HG03108 (cell line): ENCODE measurements around the gene AQP5.

Source experiments
- ATAC-seq: cut with Tn5 transposase; IDR thresholded peaks from one replicate; pipeline ENCODE4 v1.9.1; 2021; ENCODE audit warnings: moderate library complexity; ENCODE audit not compliant: unreplicated experiment

AQP5 gene

DNA sequence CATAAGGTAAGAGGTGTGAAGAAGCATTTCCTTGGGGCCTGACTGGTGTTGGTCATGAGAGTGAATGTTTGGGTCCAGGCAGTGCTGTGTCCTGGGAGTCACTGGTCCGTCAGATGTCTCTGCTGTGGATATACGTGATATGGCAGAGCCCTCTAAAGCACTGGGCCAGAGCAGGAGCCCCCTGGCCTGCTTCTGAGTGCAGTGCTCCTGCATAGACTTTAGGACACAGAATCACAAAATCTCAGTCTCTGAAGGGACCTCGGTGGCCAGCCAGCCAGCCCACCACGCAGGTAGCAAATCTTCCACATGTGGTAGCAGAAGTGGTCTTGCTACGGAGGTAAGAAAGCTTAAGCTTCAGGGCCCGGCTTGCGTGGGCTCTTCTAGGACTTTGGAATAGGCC lies 29.6 kb upstream of the AQP5 start:
- no peak for ATAC-seq

DNA sequence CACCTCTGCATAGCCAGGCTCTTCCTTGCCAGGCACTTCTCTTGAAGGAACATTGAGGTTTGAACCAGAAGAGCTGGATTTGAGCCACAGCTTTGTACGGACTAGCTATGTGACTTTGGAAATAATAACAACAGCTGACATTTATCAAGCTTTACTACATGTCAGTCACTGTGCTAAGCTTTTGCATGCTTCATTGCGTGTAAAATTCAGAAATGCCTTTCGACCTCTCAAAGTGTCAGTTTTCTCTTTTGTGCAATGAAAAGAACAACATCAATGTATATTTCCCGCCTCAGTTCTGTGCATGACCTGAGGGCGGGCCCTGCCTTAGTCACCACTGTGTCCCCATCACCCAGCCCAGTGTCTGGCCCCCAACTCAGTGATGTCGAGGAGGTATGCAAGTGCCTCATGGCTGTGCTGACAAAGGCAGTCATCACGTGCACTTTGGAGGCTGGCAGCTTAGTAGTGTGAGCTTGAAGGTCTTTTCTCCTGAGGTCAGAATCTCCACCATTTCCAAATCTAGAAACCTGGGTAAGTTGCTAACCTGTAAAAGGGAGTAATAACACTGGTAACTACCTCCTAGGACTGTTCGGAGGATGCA lies 29.0 kb upstream of the AQP5 start:
- no peak for ATAC-seq

DNA sequence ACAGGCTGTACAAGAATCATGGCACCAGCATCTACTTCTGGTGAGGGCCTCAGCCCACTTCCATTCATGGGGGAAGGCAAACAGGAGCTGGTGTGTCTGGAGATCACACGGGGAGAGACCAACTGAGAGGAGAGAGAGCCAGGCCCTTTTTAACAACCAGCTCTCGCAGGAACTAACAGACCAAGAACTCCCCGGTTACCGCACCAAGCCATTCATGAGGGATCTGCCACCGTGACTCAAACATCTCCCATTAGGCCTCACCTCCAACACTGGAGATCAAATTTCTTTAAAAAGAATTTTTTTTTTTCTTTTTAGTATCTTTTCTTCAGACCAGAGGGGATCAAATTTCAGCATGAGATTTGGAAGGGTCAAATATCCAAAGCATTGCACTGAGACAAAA lies 27.9 kb upstream of the AQP5 start:
- ATAC-seq: no peak

DNA sequence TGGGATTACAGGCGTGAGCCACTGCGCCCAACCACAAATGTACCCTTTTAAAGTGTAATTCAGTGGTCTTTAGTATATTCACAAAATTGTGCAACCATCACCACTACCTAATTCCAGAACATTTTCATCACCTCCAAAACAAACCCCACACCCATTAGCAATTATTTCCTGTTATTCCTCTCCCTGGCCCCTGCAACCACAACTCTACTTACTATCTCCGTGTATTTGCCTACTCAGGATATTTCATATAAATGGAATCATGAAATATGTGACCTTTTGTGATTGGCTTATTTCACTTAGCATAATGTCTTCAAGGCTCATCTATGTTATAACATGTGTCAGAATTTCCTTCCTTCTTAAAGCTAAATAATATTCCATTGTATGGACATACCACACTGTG lies 27.2 kb upstream of the AQP5 start:
- ATAC-seq: no peak

DNA sequence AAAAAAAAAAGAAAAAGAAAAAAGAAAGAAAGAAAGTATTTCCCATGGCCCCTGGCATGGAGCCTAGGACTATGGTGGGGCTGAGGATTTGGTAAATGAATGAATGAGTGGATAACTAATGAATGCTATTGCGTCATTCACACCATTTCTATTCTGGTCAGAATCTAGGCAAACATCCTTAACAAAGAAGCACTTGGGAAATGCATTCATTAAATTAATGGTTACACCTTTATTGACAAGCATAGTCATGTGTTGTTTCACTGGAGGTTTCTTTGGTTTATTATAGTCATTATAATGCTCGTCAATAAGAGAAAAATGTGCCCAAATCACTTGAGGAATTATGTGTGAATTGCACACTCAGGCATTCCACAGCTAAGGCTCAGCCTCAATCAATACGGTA lies 24.7 kb upstream of the AQP5 start:
- ATAC-seq: no peak

DNA sequence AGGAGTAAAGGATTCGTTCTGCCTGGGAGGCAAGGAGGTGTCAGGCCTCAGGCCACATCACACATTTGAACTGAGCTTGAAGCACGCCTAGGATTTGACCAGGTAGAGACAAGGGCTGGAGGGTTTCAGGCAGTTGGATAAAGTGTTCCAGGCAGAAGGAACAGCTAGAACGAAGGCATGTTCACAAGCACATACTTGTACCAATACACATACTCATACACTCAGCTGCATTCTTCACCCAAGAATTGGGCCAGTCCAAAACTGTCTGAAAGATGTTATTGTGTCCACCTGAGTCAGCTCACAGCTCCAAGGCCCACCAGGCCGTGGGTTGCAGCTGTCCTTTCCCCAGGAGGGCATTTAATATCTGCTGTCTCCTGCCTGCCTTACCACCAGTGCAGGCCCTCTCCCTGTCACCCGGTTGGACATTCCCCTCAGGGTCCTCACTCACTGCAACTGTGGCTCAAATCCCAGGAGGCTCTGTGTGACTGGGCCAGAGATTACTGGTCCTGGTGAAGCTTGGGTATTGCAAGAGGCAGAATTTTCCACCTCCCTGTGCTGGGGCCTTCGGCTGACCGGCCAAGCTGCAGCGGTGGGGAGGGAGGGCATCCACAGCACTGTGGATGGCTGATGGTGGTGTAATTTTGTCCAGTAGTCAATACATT lies 23.9 kb upstream of the AQP5 start:
- no peak for ATAC-seq

DNA sequence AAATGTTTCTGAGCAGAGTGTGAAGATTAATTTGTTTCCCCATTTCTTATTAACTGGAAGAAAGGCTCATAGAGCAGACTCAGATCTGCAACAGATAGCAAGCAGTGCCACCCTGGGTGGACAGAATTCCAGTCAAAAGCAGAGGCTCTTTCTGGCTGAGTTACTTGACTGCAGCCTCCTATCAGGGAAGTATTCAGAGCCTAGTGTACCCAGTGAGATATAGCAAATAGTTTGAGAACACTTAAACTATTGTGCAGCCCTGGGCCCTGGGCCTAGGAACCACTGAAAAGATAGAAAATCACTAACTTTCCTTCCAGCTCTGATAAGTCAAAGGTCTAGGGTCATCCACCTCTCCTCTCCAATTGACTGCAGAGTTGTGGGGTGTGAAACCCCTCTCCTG lies 22.4 kb upstream of the AQP5 start:
- no peak for ATAC-seq

DNA sequence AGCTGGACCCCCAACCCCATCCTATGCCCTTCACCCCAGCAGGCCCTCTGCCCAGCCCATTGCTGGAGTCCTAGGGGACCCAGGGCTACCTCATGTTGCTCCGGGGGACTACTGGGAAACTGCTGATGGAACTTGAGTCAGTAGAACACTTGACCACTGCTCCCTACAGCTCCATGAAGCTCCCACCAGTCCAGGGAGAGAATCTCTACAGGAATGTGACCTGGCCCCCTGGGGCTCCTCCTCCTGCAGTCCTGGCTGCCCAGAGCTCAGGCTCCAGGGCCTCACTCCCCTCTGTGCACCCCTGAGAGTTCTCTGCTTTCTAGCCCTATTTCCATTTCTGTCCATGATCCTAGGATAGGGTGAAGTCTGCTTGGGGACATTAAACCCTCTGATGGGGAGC lies 22.0 kb upstream of the AQP5 start:
- no peak for ATAC-seq

DNA sequence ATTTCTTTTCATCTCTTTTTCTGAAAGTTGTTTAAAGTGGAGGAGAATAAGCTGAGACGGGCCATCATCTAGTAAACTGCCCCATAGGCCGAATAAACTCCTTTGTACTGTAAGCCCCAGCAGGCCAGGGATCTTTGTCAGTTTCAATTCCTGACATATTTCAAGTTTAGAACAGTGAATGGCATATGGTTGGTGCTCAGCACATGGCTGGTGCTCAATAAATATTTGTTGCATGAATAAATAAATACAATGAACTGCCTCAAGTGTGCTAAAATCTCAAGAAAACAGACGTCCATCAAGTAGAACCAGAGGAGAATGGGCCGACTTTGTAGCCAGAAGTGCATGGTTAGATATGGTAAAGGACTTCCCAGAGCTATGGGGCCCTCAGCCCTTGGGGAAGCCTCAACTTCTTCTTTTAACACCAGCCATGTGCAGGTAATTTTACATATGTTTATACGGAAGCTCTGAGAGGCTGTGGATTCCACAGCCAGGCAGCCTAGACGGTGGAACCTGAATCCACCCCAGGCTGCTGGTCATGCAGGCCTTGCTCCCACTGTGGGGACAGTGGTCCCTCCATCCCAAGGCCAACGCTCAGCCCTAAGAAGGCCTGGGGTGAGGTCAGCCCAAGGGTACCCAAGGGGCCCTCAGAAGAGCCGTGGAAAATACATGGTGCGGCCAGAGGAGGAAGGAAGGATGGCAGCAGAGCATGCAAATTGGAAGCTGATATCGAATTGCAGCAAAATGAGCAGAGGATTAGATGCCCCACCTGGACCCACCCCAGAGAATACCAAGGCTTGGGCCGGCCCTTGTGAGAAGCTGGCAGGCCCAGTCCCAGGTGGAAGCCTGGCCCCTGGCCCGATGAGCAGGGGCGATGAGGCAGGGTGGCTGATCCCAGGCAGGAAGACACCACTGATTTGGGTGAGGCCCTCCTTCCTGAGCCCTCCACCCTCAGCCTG lies 19.8 kb upstream of the AQP5 start:
- no peak for ATAC-seq

DNA sequence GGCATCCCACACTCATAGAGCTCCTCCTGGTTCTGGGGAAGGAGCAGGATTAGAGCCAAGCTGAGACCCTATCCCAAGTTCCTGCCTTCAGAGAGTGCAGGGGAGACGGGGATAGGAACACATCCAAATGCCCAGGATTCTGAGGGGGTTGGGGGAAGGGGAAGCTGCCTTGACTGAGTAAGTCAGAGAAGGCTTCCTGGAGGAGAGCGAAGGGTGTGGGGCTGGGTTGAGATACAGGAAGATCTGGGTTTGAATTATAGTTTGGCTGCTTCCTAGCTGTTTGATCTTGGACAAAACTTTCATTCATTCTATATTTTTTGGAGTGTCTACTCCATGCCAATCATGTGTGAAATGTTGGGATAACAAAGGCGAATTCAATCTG lies 19.2 kb upstream of the AQP5 start:
- no peak for ATAC-seq

DNA sequence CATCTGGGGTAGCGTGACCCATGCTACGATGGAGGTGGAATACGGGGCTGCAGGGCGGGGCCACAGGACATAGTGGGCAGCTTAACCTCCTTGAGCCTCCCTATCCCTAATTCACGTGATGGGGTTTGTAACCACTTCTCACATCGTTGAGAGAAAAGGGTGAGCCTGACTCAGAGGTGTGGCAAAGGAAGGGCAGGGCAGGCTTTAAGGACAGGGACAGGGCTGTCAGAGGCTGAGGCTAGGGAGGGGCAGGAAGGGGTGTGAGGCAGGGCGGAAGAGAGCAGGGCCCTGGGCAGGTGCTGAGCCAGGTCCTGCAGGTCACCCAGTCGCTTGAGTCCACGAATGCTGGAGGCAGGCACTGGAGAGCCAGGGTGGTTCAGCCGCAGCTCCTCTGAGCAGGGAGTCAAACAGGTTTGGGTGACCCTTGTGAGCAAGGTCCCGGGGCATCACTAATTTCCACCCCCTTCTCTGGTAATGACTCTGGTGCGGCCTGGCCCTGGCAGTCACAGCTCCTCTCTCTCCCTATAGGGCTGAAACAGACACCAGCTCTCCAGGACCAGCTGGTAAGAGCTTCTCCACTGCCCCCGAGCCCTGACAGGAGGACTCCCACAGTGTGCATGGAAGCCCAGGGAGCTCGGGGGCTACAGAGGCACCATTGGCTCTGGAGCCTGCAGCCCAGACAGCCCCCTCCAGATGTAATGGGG lies 18.6 kb upstream of the AQP5 start:
- ATAC-seq: no peak

DNA sequence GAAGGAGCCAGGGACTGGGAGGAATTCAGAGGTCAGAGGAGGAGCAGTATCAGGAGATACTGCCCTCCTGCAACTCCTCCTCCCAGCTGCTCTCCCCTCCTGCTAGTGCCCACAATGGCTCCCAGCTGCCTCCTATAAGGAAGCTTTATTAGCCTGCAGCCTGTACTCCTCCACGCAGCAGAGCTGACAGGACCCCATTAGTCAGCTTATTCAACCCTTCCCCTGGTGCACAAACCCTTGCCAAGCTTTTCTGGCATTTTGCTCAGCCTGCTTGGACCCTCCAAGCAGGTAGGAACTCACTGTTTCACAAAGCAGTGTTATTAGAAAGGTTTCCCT lies 18.1 kb upstream of the AQP5 start:
- no peak for ATAC-seq

DNA sequence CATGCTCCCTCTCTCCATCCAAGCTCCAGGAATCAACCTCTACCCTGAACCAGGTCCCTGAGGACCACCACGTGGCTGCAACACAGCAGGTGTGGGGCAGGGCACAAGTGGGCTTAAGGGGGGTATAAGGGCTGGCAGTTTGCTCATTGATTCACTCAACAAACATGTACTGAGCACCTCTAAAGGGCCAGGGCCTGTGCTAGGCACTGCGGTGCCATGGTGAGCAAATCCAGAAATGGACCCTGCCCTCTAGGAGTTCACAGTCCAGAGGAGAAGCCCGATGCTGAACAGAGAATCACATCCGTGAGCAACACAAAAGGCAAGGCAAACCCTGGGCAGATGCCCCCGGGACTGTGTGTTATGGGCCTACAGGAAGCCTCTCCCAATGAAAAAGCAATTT lies 17.6 kb upstream of the AQP5 start:
- ATAC-seq: no peak

DNA sequence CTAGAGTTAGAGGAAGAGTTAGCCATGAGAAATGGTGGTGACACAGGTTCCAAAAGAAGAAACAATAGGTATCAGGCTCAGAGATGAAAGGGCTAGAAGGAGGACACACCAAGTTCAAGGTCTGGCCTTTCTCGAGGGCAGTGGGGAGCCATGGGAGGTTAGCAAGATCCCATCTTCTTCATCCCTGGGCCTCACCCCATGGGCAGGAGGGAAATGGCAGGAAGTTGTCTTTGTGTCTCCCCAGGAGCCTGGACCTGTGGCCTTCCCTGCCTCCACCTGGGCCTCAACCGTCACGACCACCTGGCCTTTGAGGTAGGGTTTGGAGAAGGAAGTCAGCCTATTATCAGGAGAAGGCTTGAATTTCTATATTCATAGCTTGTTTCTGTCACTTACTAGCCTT lies 17.0 kb upstream of the AQP5 start:
- ATAC-seq: no peak

DNA sequence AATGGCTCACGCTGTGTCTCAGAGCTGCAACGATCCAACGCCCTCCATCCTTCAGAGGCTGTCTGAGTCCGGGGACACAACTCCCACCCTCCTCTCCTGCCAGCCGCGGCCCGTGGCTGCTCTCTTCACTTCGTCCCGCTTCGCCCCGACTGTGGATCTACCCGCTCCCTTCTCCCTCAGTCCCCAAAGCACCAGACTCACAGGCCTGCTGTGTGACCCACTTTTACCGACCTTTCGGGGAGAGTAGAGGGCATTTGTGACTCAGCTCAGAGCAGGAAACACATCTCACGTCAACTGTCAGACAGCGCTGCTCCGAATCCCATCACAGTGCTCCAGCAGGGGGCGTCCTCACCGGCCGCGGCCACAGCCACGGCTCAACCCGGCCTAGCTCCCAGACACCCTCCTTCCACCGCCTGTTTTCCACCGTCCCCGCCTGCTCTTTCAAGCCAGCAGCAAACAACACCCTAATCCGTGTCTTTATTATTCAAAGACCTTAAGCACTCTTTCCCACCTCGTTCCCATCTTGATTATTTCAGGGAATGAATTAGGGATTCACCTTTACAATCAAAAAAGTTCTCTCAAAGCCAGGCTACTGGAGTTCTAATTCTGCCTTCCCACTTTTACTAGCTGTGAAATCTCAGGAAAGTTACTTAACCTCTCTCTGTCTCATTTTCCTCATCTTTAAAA lies 16.1 kb upstream of the AQP5 start:
- ATAC-seq: peak; percentile 87

DNA sequence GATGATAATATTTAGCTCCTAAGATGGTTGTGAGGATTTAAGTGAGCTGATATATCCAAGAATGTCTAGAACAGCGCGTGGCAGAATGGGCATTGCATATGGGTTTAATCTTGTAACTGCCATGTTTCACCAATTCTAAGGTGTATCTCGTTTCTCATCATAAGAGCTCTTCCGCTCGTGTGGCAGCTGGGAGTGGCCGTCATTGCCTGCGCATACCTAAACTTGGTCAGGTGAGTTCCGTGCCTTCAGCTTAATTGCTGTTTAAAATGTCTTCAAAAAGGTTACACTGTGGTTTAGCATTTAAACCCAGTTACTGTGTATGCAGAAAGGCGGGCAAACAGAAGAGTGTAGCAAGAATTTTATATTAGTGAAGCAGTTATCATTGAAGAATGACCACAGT lies 15.6 kb upstream of the AQP5 start:
- no peak for ATAC-seq

DNA sequence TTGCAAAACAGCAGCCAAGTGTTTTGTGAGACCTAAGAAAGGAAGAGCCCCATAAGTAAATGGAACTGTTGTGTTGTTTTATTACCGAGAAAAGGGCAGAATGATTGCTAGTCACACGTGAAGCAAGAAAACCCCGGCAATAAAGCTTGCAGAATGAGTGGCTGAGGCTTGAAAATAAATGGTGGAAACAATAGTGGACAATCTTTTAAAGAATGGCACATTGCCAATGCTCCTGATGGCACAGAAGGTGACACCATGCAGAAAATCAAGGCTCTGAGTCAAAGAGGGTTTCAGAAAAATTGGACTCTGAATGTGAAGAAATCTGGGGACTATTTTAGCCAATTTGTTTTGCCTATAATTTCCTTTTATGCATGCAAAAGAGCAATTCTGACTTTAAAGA lies 15.2 kb upstream of the AQP5 start:
- ATAC-seq: no peak

DNA sequence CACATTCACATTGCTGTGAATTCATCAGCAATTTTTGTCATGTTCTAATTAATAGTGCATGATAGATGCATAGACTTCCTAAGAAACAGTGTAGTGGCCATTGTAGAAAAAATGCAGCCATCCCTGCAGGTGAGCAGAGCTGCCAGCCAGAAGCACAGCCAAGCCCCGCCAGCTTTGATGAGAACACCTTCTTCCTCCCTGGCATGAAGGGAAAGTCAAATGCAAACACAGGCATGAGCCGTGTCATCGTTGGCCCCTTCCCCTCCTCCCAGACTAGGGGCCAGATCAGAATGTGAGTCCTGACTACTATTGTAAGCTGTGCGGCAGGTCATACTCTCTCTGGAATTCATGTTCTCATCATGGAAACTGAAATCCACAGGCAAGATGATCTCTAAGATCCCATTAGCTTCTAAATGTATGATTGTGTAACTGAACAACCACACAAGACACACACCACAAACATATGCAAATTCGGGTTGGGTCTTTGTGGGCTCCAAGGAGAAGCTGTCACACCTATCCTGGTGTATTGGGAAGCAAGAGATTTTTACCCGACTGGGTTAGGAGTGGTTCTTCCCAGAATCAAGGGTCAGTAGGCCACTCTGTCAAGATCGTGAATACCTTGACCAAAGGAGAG lies 14.0 kb upstream of the AQP5 start:
- ATAC-seq: no peak

DNA sequence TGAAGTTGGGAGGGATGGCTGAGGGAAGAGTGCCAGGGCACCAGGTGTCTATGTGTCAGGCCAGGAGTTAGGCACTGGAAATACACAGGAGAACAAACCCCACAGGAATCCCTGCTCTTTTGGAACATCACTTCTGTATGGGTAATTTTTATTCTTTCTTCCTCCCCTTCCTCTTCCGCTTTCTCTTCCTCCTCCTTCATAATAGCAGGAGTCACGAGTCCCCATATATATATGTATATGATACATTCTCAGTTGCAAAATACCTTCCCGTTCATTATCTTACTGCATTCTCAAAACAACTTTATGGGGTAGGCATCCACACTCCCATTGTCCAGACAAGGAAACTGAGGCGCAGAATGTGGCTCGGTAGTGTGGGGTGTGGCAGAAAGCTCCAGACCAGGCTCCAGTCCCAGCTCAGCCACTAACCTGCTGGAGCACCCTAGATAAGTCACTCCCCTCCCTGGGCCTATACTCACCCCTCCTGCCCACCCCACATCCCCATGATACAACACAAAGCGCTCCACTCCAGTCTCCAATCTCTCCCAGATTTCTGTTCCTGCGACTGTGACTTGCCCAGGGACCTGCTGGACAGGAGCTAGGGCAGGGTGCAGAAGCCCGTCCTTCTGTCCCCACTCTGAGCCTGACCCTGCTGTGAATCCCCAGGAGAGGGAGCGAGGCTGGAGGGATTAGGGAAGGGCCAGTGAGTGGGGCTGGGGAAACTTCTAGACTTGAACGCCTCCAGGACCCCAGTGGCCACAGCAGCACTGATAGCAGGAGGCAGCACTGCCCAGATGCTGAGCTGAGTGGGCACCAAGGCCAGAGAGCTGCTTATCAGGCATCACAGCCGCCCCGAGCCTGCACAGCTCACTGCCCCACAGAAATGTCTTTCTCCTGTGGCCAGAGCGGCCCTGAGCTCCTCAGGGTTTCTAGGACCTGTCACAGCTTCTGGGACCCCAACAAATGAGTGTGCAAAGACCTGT lies 12.5 kb upstream of the AQP5 start:
- ATAC-seq: no peak
